ENCODE data around the gene KIF20A.
"Not testable (repeated sequence)": the region's sequence is repeated elsewhere in the genome, so short reads cannot be mapped to it uniquely, and the experiment has no call there.

The KIF20A gene

DNA sequence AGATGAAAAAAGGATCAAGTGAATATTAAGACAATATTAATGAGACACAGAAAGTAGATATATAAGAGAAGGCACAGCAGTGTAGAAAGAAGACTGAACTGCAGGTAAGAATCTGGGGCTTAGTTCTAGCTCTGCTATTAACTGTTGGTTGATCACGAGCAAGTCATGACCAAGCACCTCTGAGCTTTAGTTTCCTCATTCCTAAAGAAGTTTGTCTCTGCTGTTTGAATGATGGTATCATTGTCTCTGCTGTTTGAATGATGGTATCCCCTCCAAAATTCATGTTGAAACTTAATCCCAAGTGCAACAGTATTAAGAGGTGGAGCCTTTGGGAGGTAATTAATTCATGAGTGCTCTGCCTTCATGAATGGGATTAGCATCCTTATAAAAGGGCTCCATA, 37.2 kb upstream of the KIF20A start:
- Histone ChIP-seq H3F3A (ENCODE audit: insufficient read depth, low read length) (no peaks in the 10 kb centered on the region), H4K20me1 (ENCODE audit: insufficient read depth, low read length) (no peaks in the 10 kb centered on the region), H3K27me3 (replicated peaks; ENCODE audit: insufficient read depth, low read length) (no peaks in the 10 kb centered on the region), H3K79me2 (ENCODE audit: low read length) (no peaks in the 10 kb centered on the region), H3K27ac (ENCODE audit: low read length) (no peak overlapping the region), H3K9me3 (replicated peaks; ENCODE audit: insufficient read depth, low read length) (no peaks in the 10 kb centered on the region), H3K36me3 (replicated peaks; ENCODE audit: insufficient read depth, low read length) (no peaks in the 10 kb centered on the region), H3K4me3 (ENCODE audit: low read length) (no peak overlapping the region), H3K9me2 (replicated peaks; ENCODE audit: insufficient read depth, low read length) (no peaks in the 10 kb centered on the region), H3K4me1 (ENCODE audit: low read length) (no peaks in the 10 kb centered on the region), H3K4me2 (ENCODE audit: low read depth, low read length) (no peak overlapping the region), H2AFZ (ENCODE audit: low read length) (no peak overlapping the region), H3K9ac (ENCODE audit: low read length) (no peak overlapping the region)
- TF ChIP-seq EZH2phosphoT487 (IDR thresholded peaks at IDR 0.05; ENCODE audit: low read length) (no peak), EZH2 (optimal IDR thresholded peaks at IDR 0.05; ENCODE audit: low read depth, low read length) (no peak)
- TF ChIP-seq, protein P1, sequence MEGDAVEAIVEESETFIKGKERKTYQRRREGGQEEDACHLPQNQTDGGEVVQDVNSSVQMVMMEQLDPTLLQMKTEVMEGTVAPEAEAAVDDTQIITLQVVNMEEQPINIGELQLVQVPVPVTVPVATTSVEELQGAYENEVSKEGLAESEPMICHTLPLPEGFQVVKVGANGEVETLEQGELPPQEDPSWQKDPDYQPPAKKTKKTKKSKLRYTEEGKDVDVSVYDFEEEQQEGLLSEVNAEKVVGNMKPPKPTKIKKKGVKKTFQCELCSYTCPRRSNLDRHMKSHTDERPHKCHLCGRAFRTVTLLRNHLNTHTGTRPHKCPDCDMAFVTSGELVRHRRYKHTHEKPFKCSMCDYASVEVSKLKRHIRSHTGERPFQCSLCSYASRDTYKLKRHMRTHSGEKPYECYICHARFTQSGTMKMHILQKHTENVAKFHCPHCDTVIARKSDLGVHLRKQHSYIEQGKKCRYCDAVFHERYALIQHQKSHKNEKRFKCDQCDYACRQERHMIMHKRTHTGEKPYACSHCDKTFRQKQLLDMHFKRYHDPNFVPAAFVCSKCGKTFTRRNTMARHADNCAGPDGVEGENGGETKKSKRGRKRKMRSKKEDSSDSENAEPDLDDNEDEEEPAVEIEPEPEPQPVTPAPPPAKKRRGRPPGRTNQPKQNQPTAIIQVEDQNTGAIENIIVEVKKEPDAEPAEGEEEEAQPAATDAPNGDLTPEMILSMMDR (IDR thresholded peaks at IDR 0.05; ENCODE audit: low read length): no peak
- no peak for DNase-seq

- H3K36me3 ChIP-seq (replicated peaks; ENCODE audit: insufficient read depth, low read length); DNase-seq; H3K4me3 ChIP-seq (ENCODE audit: low read length); H3K27ac ChIP-seq (ENCODE audit: low read length); H3K9ac ChIP-seq (ENCODE audit: low read length); H4K20me1 ChIP-seq (ENCODE audit: insufficient read depth, low read length); H3F3A ChIP-seq (ENCODE audit: insufficient read depth, low read length); H3K4me1 ChIP-seq (ENCODE audit: low read length); H3K27me3 ChIP-seq (replicated peaks; ENCODE audit: insufficient read depth, low read length); H3K9me3 ChIP-seq (replicated peaks; ENCODE audit: insufficient read depth, low read length); H3K9me2 ChIP-seq (replicated peaks; ENCODE audit: insufficient read depth, low read length); H2AFZ ChIP-seq (ENCODE audit: low read length); H3K4me2 ChIP-seq (ENCODE audit: low read depth, low read length); H3K79me2 ChIP-seq (ENCODE audit: low read length): not testable (repeated sequence)
Observed at GRCh38 chr5:138143578-138143977, 35.3 kb upstream of the KIF20A start.

DNA sequence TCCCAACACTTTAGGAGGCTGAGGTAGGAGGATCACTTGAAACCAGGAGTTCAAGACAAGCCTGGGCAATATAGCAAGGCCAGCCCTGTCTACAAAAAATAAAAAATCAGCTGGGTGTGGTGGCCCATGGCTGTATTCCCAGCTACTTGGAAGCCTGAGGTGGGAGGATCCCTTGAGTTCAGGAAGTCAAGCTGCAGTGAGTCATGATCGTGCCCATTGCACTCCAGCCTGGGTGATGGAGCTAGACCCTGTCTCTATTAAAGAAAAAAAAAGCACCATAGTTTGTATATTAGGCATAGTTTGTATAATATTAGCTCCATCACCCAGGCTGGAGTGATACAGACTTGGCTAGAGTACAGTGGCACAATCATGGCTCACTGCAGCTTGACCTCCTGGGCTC, 30.1 kb upstream of the KIF20A start:
- Histone ChIP-seq H2AFZ (ENCODE audit: low read length) (no peak overlapping the region), H3K4me2 (ENCODE audit: low read depth, low read length) (no peak overlapping the region), H3K79me2 (ENCODE audit: low read length) (no peaks in the 10 kb centered on the region), H3F3A (ENCODE audit: insufficient read depth, low read length) (no peaks in the 10 kb centered on the region), H3K27me3 (replicated peaks; ENCODE audit: insufficient read depth, low read length) (no peaks in the 10 kb centered on the region), H3K9ac (ENCODE audit: low read length) (no peak overlapping the region), H3K9me3 (replicated peaks; ENCODE audit: insufficient read depth, low read length) (no peaks in the 10 kb centered on the region), H3K27ac (ENCODE audit: low read length) (no peak overlapping the region), H3K9me2 (replicated peaks; ENCODE audit: insufficient read depth, low read length) (no peaks in the 10 kb centered on the region), H3K4me3 (ENCODE audit: low read length) (no peak overlapping the region), H4K20me1 (ENCODE audit: insufficient read depth, low read length) (no peaks in the 10 kb centered on the region), H3K4me1 (ENCODE audit: low read length) (no peaks in the 10 kb centered on the region), H3K36me3 (replicated peaks; ENCODE audit: insufficient read depth, low read length) (no peaks in the 10 kb centered on the region)
- no peak for DNase-seq
- TF ChIP-seq, protein P1 (IDR thresholded peaks at IDR 0.05; ENCODE audit: low read length): no peak
- TF ChIP-seq EZH2 (optimal IDR thresholded peaks at IDR 0.05; ENCODE audit: low read depth, low read length): no peak
- TF ChIP-seq EZH2phosphoT487 (IDR thresholded peaks at IDR 0.05; ENCODE audit: low read length): no peak

GRCh38 chr5:138149530-138149929, 29.4 kb upstream of the KIF20A start:
- Histone ChIP-seq H3K9me3 (replicated peaks; ENCODE audit: insufficient read depth, low read length) (no peaks in the 10 kb centered on the region), H3K36me3 (replicated peaks; ENCODE audit: insufficient read depth, low read length) (no peaks in the 10 kb centered on the region), H3K4me1 (ENCODE audit: low read length) (no peaks in the 10 kb centered on the region), H4K20me1 (ENCODE audit: insufficient read depth, low read length) (0 out of 2 replicates have a peak, but pooled peaks cover 2% of the 10 kb centered on the region), H3K4me3 (ENCODE audit: low read length) (no peak overlapping the region), H3K27ac (ENCODE audit: low read length) (no peak overlapping the region), H3F3A (ENCODE audit: insufficient read depth, low read length) (no peaks in the 10 kb centered on the region; the same call in 1 of the 2 replicates), H3K27me3 (replicated peaks; ENCODE audit: insufficient read depth, low read length) (no peaks in the 10 kb centered on the region), H3K79me2 (ENCODE audit: low read length) (no peaks in the 10 kb centered on the region), H3K4me2 (ENCODE audit: low read depth, low read length) (no peak overlapping the region), H3K9ac (ENCODE audit: low read length) (no peak overlapping the region), H3K9me2 (replicated peaks; ENCODE audit: insufficient read depth, low read length) (no peaks in the 10 kb centered on the region), H2AFZ (ENCODE audit: low read length) (no peak overlapping the region)
- TF ChIP-seq EZH2phosphoT487 (IDR thresholded peaks at IDR 0.05; ENCODE audit: low read length): no peak
- TF ChIP-seq EZH2 (optimal IDR thresholded peaks at IDR 0.05; ENCODE audit: low read depth, low read length): no peak
- TF ChIP-seq, protein P1 (IDR thresholded peaks at IDR 0.05; ENCODE audit: low read length): no peak
- no peak for DNase-seq

DNA sequence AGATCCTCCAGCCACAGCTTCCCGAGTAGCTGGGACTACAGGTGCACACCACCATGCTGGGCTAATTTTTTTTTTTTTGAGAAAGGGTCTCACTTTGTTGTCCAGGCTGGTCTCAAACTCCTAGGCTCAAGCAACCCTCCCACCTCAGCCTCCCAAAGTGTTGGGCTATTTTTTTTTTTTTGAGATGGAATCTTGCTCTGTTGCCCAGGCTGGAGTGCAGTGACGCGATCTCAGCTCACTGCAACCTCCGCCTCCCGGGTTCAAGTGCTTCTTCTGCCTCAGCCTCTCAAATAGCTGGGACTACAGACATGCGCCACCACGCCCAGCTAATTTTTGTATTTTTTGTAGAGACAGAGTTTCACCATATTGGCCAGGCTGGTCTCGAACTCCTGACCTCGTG, 22.9 kb upstream of the KIF20A start:
- H3K4me2 ChIP-seq (ENCODE audit: low read depth, low read length); H4K20me1 ChIP-seq (ENCODE audit: insufficient read depth, low read length): not testable (repeated sequence)
- peaks cover 12% of the 10 kb centered on the region for H3K36me3 ChIP-seq (replicated peaks; ENCODE audit: insufficient read depth, low read length)

More for the DNA sequence above, 22.9 kb upstream of the KIF20A start:
- not testable (repeated sequence) for H3K4me3 ChIP-seq (ENCODE audit: low read length); H3K79me2 ChIP-seq (ENCODE audit: low read length); H3K9me3 ChIP-seq (replicated peaks; ENCODE audit: insufficient read depth, low read length); H3K9ac ChIP-seq (ENCODE audit: low read length); H3K4me1 ChIP-seq (ENCODE audit: low read length); DNase-seq; H3K27ac ChIP-seq (ENCODE audit: low read length); H3F3A ChIP-seq (ENCODE audit: insufficient read depth, low read length); H3K9me2 ChIP-seq (replicated peaks; ENCODE audit: insufficient read depth, low read length); H2AFZ ChIP-seq (ENCODE audit: low read length); H3K27me3 ChIP-seq (replicated peaks; ENCODE audit: insufficient read depth, low read length)

All from MM.1S (cell line).